ENCODE results near the gene MAP7.

Gene MAP7

DNA sequence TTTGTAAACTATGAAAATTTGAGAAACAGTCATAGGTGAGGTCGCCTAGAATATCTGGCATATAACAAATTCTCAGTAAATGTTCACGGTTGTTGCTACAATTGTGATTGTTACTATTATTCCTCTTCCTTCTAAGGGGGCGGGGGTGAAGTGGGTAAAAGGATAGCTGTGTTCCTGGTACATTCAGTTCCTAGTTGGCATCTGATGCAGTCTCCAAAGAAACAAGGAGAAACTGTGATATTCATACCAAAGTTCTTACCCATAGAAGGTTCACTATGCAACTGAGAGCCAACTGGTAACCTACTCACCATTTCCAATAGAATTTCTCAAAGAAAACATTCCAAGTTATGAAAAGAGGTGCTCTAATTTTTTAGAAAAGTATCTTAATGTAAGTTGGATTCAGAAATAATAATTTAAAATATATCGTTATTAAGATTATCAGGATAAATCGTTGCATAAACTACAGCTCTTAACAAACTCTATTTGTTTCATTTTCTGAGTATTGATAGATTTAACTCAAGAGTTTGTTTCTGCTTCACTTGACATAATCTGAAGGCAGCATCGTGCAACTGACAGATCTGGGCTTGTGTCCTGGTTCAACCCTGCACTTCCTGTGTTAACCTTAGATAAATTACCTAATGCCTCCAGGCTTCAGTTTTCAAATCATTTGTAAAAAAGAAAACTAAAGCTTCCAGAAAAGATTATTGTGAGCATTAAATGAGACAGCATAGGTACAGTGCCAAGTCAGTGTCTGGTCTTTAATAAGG is 13.3 kb upstream of the MAP7 start:
- DNase-seq: no peak

DNA sequence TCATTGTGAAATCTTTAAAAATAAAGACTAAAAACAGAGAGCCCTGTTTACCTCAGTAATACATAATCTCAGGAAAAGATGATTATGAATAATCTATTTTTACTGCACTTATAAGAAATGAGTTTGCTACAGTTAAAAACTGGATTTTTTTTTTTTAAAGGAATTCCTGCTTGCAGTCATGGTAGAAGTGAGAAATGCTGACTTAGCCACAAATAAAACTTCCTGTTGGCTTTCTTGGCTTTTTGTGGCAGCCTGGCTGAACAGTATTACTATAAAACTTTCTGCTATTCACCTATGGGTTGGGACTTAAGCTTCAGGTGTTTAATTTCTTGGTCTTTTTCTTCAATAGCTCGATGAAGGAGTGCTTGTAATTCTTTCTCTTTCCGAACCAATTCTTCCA is 12.0 kb upstream of the MAP7 start:
- no peak for DNase-seq

DNA sequence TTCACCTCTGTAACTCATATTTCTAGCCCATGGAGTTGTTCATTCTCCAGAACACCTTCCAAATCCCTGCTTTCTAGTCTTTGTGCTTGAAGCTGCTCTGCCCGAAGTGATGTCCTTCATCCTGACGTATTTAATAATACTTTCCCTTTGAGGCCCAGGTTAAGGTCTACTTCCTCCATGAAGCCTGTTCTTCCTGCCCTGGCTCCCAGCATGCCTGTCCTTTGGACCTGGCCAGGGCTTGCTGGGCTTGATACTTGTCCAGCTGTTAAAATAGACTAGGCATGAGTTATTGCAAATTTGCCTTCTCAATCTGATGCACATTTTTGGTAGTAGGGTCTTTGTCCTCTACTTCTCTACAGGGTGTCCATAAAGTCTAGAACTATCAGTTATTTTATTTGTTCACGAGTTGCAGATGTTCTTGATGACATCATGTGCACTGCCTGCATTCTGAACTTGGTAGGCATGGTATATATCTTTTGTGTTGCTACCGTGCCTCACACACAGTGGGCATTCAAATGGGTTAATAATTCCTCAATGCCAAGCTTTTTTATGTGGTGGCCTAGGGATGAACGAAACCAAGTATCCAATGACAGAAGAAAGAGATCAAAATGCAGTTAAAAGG is 3.1 kb upstream of the MAP7 start:
- no peak for DNase-seq

DNA sequence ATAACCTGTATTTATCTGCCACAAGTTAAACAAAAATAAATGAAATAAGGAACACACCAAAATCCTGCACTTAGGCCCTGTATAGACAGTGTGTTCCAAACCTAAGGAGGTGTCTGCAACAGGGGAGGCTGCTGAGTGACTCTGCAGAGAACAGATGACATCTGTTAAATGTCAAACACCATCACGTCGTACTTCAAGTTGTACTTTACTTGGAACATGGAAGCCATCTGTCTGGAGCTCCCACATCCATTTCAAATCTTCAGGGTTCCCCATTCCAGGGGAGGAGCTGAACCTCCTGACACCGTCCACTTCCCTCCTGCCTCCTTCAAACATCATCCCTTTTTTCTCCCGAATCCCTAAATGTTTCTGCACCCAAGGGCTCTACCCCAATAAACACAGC is 1.8 kb upstream of the MAP7 start:
- DNase-seq: no peak

DNA sequence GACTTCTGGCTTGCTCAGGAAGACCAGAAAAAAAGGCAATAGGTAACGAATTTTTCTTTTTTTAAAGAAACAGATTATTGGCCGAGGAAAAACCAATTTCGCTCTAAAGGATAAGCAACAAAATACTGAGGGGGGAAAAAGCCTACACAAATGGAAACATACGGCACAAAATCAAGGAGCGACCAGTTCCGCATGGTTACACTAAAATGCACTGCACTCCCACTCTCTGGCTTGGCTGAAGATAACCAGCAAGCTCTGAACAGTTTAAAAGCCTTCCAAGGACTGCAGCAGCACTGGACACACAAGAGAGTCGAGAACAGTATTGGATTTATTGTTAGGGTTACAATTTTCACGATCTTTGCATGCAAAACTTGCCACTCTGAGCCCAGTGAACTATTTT is 881 bp upstream of the MAP7 start:
- DNase-seq: no peak

DNA sequence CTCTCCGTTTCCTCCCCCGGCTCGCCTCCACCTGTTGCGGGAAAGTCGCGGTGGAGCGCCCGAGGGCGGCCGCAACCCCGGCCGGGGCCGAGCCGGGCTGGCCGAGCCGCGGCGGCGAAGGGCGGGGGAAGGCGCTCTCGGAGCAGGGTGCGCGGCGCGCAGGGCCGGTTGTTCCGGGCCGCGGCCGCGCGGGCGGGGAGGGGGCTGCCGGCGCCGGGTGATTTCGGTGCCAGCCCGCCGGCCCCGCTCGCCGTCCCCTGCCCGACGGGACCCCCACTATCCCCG is 235 bp downstream of the MAP7 start:
- peak in 1 of 2 donors; percentile 36 for DNase-seq

DNA sequence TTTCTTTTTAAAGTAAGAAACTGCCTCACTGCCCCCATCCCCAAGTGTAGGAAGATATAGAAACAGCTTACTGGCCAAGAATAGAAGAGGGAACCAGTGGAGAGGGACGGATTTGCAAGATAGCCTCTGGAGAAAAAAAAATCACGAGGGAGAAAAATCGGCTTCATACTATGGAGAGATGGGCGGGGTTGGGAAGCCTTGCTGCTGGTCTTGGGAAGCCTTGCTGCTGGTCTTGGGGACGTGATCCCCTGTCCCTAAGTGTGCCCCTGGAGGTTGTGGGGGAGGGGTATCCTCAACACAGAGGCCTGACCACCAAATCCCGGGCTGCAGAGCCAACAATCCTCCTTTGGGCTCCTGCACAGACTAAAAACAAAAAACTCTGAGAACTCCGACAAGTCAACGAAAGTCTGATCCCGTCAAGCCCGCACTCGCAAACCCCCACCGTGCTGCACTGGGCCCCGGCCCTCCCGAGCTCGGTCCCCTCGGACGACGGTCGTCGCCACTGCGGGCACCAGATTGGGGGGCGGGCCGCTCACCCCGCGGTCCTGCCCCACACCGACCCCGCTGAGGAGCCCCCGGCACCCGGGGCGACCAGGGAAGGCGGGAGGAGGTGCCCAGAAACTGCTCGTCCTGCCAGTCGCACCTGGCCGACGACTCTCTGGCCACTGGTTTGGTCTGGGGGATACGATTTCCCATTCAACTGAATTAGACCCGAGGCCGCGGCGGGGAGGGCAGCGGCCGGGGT is 750 bp downstream of the MAP7 start:
- DNase-seq: no peak

DNA sequence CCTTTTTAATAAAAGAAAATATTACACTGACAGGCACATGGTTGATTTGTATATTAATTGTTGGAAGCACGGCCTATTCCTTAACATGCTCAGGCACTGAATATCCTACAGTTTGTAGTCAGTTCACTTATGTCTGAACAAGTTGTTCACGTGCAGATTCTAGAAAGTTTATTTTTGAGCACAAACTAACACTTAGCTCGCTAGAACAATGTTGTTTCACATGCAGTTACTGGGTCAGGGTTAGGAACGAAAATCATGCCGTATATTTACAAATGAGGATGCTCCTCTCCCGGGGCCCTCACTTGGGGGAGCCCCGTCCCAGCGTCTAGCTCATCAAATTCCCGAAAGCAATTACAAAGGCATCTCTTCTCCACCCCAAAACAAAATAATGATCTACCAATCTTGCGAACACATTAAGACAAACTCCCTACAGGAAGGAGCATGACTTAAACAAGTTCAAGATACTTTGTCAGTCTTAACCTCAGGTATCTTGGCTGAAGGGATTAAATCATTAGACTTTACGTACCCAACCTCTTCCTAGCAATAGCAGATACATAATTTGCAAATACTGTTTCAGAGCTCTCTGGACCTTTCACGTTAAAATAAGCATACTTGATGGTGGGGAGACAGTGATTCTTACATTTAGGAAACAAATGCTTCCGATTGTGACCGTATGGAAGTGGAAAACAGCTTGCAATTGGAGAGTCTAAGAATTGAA is 1.5 kb downstream of the MAP7 start:
- DNase-seq: no peak

DNA sequence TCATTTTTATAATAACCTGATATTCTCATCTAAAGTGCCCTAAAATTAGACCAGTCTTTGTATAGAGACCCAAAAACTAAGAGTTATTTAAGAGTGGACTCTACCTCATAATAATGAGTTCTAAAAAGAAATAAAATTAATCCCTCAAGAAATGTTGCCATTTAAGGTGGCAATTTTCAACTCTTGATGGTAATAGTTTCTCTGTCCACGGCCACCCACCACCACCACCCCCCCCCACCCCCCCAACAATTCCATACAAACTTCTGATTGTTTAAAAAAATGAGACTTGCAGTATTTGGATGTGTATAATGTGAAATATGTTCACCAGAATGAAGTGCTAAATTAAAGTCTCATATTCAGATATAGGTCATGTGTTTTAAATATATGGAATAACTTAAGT is 2.4 kb downstream of the MAP7 start:
- DNase-seq: no peak

DNA sequence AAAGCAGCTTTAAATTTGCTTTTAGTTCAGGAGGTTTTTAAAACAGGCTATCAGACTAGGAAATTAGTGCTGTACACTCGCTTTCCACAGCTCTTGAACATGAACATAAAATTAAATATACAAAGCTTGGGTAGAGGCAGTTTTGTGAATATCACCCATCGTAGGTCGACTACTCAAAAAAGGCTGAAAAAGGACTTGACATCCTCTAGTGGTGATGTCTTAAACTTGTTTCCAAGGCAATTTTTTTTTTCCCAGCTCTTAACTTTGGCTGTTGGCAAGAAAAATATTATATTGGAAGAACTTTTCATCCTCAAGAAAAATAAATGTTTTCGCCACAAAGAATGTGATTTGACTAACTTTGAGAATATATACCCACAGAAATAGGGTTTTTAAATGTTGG is 2.9 kb downstream of the MAP7 start:
- peak in 1 of 2 donors; percentile 60 for DNase-seq

DNA sequence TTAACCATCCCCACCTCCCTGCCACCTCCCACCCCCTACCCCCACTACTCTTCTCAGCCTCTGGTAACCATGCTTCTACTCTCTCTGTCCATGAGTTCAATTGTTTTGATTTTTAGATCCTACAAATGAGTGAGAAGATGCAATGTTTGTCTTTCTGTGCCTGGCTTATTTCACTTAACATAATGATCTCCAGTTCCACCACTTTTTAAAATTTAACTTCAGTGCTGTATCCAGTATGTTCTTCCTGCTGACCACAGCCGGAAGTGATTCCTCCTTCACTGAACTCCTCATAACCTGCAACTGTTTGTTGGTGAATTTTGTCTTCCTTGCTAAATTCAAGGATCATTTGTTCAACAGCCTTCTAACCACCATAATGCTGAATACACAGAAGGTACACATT is 3.9 kb downstream of the MAP7 start:
- DNase-seq: no peak

DNA sequence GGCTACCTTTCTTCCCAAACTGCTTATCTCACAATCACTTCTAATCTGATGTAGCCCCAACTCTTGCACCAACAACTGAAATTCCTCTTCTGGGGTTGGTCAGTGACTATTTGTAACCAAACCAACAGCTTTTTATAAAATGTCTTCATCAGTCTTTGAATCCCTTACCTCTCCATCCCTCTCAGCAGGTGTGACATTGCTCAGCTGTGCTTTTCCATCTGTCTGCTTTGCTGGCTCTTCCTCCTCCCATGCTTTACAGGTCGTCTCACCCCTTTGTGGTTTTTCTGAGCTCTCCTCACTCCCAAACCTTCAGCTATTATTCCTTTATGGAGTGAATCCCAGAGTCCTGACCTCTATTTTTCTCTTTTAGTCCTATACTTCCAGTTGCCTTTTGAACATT is 5.9 kb downstream of the MAP7 start:
- no peak for DNase-seq

DNA sequence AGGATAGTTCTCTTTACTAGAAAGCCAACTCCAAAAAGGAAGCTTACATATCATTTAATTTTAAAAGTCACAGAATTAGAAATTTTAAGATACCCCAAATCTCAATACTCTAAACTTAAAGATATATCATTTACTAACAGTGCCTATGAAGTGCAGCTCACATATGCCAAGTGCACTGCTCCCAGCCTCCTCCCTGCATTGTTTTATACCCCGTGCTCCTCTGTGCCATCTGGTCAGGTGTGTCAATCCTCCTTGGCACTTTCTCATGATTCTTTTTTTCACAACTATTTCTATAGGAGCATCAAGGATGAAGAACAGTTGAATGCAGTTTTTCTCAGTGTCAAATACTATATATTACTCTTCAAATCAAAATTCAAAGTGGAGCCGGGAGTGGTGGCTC is 8.8 kb downstream of the MAP7 start:
- DNase-seq: no peak

DNA sequence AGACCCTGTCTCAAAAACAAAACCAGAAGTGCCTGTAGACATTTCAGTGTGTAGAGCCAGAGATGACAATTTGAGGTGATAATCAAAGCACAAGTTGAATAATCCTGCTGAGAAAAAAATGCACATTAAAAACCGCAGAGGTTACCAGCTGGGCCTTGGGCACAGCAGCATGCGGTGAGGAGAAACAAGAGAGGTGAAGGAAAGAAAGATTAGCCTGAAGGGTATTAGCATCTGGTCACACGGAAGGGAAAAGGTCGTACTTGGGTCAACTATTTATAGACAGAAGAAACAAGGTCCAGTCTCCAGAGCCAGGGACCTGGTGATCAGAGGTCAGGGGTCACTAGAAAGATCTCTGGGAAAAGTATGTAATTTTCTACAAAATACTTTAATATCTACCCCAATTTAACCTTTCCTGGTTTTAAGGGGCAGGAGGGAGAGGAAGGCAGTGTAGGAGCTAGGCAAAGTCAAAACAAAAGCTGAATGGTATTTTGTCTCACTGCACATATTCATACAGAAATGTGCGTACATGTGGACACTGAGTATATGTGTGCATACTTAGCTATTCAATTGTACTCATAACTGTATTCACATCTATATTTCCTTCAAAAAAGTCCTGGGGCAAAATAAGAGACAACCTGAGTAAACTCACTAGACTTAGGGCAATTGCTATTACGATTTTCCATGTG is 10.1 kb downstream of the MAP7 start:
- DNase-seq: no peak

DNA sequence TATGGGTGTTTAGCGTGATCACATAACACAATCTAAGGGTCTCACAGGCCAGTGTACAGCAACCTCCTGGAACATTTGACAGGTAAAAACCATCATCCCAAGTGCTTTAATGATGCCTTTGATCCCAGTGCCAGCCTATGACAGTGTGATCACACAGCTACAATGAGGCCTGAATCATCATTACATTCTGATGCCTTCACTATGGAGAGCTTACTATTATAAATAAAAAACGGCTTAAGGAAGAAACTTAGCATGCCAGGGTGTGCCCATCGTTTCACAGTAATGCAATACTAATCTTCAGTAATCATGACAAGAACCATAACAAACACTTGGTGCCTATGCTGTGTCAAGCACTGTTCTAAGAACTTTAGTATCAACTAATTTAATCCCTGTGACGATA is 11.4 kb downstream of the MAP7 start:
- DNase-seq: no peak

DNA sequence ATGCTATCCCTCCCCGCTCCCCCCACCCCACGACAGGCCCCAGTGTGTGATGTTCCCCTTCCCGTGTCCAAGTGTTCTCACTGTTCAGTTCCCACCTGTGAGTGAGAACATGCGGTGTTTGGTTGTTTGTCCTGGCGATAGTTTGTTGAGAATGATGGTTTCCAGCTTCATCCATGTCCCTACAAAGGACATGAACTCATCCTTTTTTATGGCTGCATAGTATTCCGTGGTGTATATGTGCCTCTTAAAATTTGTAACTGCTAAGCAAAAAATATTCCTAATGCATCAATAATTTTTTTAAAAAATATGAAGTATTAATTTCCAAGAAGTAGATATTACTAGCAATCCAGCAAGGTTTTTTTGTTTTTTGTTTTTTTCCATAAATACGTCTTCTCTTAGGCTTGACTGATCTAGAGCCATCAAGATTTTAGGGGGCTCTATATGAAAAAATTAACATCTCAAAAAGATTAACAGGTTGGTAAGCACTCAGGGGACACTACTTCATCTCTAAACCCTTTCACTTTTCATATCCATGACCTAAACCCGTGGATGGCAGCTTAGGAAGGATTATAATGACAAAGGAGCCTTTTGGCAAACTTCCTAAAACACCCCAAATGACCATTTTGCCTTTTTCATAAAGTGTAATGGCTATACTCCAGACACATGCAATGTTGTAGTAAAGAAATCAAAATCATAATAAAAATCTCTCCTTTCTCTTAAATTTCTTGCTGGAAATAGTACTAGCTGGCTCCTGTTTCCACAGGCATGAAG is 14.2 kb downstream of the MAP7 start:
- no peak for DNase-seq

DNA sequence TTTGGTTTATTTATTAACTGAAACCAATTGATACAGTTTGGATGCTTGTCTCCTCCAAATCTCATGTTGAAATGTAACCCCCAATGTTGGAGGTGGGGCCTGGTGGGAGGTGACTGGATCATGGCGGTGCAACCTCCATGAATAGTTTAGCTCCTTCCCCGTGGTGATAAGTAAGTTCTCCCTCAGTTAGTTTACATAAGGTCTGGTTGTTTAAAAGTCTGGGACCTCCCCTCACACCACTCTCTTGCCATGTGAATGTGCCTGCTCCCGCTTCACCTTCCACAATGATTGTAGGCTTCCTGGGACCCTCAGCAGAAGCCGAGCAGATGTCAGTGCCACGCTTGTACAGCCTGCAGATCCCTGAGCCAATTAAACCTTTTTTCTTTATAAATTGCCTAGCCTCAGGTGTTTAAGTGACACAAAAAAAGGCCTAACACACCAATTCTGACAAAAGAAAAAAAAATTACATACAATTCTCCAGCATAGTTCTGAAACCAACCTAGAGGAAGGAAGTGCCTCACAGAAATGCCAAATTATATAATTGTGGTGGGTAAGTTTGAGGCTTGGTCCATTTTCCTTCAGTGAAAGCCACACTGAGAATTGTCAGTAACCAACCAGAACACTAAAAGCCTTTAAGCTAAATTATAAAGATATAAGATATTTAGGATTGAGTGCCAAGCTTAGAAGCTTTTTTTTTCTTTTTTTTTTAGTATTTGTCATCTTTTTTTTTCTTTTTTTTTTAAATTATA is 15.0 kb downstream of the MAP7 start:
- DNase-seq: no peak

DNA sequence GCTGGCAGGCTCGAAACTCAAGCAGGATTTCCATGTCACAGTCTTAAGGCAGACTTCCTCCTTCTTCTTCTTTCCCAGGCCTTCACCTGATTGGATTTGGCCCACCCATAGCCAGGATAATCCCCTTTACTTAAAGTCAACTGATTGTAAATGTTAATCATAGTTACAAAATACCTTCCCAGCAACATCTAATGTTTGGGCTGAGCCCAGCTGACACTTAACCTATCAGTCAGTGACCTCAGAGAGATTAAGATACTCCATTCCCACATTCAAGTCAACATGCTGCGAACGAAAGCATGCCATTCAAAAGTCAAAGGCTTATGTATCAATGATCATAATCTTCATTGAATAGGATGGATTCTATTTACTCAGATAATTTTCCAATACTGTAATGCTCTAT is 16.0 kb downstream of the MAP7 start:
- DNase-seq: no peak

DNA sequence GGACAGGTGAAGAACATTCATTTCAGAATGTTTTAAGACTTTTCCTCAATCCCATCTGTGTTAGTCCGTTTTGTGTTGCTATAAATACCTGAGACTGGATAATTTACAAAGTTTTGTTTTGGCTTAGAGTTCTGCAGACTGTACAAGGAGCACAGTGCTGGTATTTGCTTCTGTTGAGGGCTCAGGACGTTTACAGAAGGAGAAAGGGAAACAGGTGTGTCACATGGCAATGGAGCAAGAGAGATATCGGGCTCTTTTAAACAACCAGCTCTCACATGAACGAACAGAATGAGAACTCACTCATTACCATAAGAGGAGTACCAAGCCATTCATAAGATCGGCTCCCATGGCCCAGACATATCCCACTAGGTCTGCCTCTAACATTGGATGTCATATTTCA is 16.7 kb downstream of the MAP7 start:
- DNase-seq: no peak

DNA sequence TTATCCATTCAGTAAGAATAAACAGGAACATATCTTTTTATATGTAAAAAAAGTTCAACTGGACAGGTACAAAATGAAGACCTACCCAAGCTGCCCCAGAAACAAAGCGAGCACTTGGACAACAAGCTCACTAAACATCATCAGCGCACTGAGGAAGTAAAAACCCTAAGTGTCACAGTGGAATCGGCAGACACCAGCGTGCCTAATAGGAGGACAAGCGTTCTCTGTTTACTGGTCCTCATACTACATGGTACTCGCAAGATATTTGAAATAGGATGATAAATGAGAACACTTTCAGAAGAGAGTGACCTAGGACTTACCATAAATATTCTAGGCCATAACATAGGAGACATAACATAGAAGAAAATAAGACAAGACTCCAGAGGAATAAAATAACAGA is 18.2 kb downstream of the MAP7 start:
- no peak for DNase-seq

DNA sequence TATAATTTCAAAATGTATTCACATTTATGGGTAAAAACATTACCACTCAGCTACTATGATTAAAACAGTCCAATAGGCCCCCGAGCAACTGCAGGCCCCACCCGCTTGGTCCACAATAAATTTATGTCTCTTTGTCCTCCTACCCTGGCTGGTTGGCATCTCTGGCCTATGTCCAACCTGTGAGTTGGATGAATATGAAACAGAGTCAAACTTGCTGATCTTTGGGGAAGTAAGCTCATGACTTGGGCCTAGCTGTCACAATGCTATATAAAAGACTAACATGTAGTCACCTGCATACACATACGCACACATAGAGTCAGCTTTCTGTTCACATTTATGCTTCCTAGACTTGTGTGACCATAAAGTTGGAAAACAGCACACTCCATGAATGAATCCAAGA is 20.5 kb downstream of the MAP7 start:
- no peak for DNase-seq

DNA sequence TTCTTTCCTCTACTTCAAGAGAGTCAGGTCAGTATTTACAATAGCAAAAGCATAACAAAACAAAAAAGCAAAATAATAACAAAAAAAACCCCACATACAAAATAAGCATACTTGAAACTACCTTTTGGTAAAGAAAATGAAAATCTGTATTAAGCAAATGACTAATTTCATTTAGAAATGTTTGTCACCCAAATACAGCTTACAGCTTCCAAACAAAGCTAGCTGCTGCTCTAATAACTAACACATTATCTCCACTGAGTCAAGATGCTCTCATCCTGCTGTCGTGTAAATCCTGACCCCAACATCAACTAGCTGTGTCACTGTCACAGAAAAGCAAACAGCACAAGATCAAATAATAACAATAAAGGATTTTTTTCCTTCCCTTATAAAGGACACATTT is 21.7 kb downstream of the MAP7 start:
- no peak for DNase-seq

All from bone marrow (tissue), 2 donors.